GM12874 (cell line): ENCODE data around the gene KIAA1217.

Source experiments
- TF ChIP-seq, protein P1 (sequence below): IDR thresholded peaks from 2 replicates; pipeline ENCODE4 v1.5.1; 2011; ENCODE audit warnings: low read depth, mild to moderate bottlenecking, control low read depth, low read length, moderate library complexity; ENCODE audit not compliant: insufficient read depth

KIAA1217 gene

DNA sequence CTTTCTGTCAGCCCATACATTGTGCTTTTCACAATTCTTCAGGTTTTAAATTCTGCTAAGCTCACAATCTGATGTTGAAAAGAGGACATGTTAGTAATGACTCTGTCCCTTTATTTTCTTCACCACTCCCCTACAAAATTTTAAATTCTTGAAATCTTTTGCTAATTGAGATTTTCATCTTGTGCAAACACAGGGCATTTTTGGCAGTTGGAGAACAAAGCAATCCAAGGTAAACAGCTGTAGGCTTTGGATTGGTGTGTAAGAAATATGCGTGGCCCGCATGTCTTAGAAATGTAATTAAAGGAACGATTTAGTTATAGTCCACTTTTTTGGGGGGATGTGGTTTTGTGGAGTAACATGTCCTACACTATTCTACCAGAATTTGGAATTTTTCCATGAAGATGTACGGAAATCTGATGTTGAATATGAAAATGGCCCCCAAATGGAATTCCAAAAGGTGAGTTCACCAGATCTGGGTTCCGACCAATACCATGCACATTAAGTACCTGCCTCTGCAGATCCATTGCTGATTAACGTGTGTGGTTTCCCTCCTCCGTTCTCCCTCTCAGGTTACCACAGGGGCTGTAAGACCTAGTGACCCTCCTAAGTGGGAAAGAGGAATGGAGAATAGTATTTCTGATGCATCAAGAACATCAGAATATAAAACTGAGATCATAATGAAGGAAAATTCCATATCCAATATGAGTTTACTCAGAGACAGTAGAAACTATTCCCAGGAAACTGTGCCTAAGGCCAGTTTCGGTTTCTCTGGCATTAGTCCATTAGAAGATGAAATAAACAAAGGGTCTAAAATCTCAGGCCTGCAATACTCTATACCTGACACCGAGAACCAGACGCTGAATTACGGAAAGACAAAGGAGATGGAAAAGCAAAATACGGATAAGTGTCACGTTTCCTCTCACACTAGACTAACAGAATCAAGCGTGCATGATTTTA is 333.7 kb downstream of the KIAA1217 start:
- TF ChIP-seq, protein P1, sequence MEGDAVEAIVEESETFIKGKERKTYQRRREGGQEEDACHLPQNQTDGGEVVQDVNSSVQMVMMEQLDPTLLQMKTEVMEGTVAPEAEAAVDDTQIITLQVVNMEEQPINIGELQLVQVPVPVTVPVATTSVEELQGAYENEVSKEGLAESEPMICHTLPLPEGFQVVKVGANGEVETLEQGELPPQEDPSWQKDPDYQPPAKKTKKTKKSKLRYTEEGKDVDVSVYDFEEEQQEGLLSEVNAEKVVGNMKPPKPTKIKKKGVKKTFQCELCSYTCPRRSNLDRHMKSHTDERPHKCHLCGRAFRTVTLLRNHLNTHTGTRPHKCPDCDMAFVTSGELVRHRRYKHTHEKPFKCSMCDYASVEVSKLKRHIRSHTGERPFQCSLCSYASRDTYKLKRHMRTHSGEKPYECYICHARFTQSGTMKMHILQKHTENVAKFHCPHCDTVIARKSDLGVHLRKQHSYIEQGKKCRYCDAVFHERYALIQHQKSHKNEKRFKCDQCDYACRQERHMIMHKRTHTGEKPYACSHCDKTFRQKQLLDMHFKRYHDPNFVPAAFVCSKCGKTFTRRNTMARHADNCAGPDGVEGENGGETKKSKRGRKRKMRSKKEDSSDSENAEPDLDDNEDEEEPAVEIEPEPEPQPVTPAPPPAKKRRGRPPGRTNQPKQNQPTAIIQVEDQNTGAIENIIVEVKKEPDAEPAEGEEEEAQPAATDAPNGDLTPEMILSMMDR, result no peak

DNA sequence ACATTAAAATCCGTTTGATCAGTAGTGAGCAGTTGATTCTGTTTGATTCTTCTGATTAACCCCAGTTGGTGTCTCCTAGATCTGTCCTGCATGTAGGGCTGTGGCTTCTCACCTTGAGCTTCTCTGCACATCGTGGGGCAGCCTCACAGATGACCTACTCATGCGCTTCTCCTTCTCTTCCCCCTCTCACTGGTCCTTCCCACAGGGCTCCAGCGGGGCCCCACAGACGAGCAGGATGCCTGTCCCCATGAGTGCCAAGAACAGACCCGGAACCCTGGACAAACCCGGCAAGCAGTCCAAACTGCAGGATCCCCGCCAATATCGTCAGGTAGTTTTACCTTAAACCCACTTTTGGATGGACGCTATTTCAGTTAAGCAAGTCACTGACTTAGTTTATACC is 335.8 kb downstream of the KIAA1217 start:
- TF ChIP-seq, protein P1, result no peak

DNA sequence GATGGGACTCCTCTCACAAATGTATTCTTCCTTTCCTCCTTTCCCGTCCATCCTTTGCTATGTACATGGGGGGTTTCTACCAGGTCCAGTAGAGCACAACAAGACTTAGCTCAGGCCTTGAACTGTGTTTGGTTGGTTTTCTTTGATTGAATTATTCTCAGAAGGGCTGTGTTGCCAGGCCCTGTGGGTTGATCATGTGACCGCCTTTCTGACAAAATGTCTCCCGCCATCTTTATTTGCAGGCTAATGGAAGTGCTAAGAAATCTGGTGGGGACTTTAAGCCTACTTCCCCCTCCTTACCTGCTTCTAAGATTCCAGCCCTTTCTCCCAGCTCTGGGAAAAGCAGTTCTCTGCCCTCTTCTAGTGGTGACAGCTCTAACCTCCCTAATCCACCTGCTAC is 336.6 kb downstream of the KIAA1217 start:
- TF ChIP-seq, protein P1, result no peak

DNA sequence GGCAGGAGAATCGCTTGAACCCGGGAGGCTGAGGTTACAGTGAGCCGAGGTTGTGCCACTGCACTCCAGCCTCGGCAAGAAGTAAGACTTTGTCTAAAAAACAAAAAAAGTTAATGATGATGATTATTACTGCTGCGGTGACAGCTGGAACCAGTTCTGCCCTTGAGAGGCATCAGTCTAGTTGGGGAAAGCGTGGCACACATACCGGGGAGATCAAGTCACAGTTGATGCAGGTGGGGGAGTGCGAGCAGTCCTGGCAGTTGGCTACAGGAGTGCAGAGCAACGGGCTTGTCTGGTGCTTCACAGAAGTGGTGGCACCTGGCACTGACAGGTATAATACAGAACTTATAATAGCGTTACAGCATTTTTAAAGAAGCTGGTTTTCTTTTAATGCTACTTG is 341.7 kb downstream of the KIAA1217 start:
- TF ChIP-seq, protein P1, result no peak

DNA sequence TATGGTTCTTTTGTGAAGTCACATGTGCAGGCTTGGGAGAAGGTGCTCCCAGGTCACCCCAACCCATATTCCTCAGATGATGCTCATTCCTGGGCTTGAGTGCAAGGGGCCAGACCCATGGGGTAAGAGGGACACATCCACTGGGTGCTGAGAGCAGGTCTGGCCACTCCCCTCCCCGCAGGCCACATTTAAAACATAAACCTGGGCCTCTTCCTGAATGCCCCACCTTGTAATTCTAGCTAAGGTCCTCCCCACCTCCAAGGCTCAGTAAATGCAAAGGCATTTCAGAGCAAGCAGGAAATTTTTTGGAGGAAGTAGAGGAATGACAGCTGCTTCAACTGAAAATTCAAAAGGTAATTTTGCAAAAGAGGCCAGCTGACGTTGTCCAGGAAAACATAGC is 342.2 kb downstream of the KIAA1217 start:
- TF ChIP-seq, protein P1, result no peak

DNA sequence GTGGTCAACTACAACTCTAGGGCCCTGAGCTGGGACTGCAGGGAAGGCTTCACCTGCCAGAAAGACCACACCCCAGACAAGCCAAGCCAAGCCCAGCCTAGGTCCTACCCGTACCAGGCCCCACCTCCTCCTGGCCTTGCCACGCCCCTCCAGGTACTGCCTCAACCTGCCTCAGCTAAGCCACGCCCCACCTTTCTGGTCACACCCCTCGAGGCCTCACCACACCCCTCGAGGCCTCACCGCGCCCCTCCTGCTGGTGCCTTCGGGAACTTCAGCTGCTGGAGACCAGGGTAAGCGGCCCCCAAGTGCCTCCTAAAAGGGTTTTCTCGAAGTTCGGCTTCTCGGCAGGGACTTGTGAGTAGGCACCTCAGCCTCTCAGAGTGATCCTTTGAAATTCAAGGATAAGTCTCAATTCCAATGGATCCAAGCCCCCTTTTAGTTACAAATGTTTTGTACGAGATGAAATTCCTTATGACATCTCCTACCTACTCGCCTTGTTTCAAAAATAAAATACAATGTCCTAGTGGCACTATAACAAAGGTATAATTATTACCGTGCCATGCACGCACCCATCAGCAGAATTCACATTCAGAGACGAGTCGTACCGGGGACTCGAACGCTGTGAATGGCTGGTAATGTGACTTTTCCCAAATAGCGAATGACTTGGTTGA is 343.5 kb downstream of the KIAA1217 start:
- TF ChIP-seq, protein P1, result peak; percentile 37; the same call in 1 of the 2 replicates

DNA sequence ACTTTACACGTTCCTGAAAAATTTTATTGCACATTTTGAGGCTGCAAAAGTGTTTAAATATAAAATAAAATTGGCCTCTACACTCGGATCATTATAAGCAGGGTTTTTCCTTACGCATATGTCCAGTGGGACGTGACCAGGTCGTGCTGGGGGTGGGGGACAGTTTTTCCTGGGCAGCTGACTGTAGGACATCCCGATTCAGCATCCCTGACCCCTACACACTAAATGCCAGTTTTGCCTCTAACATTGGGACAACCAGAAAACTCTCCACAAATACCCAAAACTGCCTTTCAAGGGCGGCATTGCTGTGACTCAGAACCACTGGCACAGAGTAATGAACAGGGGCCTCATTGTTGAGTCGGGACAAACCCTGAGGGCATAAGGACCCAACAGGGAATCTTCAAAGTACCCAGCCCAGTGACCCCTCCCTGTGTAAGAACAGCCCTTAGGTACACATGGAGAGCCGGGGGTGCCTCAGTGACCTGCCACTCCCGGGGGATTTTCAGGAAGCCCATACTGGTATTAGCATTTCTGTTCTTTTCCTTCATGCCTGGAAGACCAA is 344.2 kb downstream of the KIAA1217 start:
- TF ChIP-seq, protein P1, result no peak
